ENCODE data around the gene NAV3.

The NAV3 gene

DNA sequence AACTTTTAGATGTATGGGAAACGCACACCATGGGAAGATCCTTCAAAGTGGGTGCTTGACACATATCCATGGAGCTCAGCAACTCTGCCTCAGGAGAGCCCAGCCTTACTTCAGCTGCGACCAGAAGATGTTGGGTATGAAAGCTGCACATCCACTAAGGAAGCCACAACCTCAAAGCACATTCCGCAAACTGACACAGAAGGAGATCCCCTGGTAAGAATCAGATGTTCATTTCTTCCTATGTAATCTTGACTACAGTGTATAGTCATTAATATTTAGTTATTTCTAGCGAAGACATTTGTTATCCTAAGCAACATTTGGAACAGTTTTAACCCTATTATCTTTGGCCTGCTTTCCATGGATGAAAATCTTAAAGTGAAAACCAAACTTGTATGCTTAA lies 374.2 kb downstream of the NAV3 start:
- Histone ChIP-seq H3K36me3 (ENCODE audit: control insufficient read depth, insufficient read depth, low read length) (no peaks in the 10 kb centered on the region), H3K27me3 (ENCODE audit: control insufficient read depth, insufficient read depth, low read length) (no peaks in the 10 kb centered on the region), H3K4me3 (ENCODE audit: low read depth, low read length) (no peak overlapping the region), H3K9ac (ENCODE audit: low read depth, low read length) (no peak overlapping the region), H3K4me1 (ENCODE audit: control insufficient read depth, insufficient read depth, low read length) (peaks cover 8% of the 10 kb centered on the region), H3K9me3 (ENCODE audit: control insufficient read depth, insufficient read depth, low read length) (no peaks in the 10 kb centered on the region)

DNA sequence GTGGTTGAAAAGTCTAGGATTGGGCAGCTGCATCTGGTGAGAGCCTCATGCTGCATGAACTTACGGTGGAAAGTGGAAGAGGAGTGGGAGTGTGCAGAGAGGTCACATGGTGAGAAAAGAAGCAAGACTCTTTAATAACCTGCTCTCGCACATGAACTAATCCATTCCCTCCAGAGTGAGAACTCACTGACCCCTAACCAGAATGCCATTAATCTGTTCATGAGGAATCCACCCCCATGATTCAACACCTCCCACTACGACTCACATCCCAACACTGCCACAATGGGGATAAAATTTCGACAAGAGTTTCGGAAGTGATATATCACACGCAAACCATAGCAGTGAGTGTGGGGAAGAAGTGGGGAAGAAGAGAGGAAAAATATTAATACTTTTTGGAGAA lies 377.4 kb downstream of the NAV3 start:
- Histone ChIP-seq H3K36me3 (ENCODE audit: control insufficient read depth, insufficient read depth, low read length) (no peaks in the 10 kb centered on the region), H3K27me3 (ENCODE audit: control insufficient read depth, insufficient read depth, low read length) (no peaks in the 10 kb centered on the region), H3K9me3 (ENCODE audit: control insufficient read depth, insufficient read depth, low read length) (no peaks in the 10 kb centered on the region), H3K4me1 (ENCODE audit: control insufficient read depth, insufficient read depth, low read length) (peaks cover 8% of the 10 kb centered on the region), H3K4me3 (ENCODE audit: low read depth, low read length) (no peak overlapping the region), H3K9ac (ENCODE audit: low read depth, low read length) (no peak overlapping the region)

DNA sequence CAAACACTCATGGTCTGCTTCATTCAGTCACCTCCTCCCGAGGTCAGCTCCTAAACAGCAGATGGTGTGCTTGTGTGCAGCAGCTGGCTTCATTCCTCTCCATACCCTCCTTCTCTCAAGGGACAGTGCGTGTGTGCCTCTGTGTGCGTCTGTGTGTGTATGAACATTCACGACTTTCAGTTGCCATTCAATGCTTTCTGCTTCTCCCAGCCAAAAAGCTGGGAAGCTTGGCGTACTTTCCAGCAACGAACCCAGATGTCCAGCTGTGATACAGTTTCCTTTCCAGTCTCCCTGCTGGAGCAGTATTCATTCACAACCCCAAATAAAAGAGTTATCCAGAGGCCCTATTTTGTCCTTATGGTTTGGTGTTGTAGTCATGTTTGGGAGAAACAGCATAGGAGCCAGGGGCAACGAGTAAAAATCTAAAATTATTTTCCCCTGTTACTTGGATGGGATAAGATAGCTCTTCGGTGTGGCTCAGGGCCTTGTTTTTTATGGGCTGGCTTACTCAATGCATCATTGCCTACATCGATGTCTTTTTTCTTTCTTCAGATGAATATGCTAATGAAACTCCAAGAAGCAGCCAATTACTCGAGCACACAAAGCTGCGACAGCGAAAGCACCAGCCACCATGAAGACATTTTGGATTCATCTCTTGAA lies 379.3 kb downstream of the NAV3 start:
- no peak overlapping the region for H3K9ac ChIP-seq (ENCODE audit: low read depth, low read length)
- no peaks in the 10 kb centered on the region for H3K36me3 ChIP-seq (ENCODE audit: control insufficient read depth, insufficient read depth, low read length)
- H3K4me1 ChIP-seq (ENCODE audit: control insufficient read depth, insufficient read depth, low read length), result peaks cover 3% of the 10 kb centered on the region
- H3K27me3 ChIP-seq (ENCODE audit: control insufficient read depth, insufficient read depth, low read length), result no peaks in the 10 kb centered on the region
- H3K9me3 ChIP-seq (ENCODE audit: control insufficient read depth, insufficient read depth, low read length), result no peaks in the 10 kb centered on the region
- H3K4me3 ChIP-seq (ENCODE audit: low read depth, low read length), result no peak overlapping the region

GRCh38 chr12:78210506-78210860 lies 379.8 kb downstream of the NAV3 start:
- Histone ChIP-seq H3K4me3 (ENCODE audit: low read depth, low read length) (no peak overlapping the region), H3K9me3 (ENCODE audit: control insufficient read depth, insufficient read depth, low read length) (no peaks in the 10 kb centered on the region), H3K4me1 (ENCODE audit: control insufficient read depth, insufficient read depth, low read length) (peaks cover 3% of the 10 kb centered on the region), H3K27me3 (ENCODE audit: control insufficient read depth, insufficient read depth, low read length) (no peaks in the 10 kb centered on the region), H3K9ac (ENCODE audit: low read depth, low read length) (no peak overlapping the region), H3K36me3 (ENCODE audit: control insufficient read depth, insufficient read depth, low read length) (no peaks in the 10 kb centered on the region)

- H3K4me1 ChIP-seq (ENCODE audit: control insufficient read depth, insufficient read depth, low read length), result peaks cover 3% of the 10 kb centered on the region
- no peaks in the 10 kb centered on the region for H3K9me3 ChIP-seq (ENCODE audit: control insufficient read depth, insufficient read depth, low read length)
- no peak overlapping the region for H3K9ac ChIP-seq (ENCODE audit: low read depth, low read length)
Measured at GRCh38 chr12:78210894-78211302, 380.2 kb downstream of the NAV3 start.

DNA sequence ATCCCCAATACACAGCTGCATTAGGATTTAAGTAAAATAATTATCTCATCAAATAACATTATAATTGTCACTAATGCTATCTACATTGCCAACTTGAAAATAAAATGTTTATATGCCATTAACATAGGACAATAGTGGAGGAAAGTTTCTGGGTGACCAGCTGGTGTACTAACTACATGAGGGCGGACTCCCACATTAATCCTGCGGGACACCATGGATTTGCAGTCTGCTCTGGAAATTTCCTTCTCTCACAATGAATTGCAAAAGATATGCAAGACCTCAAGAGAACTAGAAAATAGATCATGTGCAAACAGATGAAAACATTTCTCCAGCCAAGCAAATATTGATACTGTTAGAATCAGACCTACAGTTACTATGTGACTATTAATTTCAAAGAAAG lies 390.1 kb downstream of the NAV3 start:
- Histone ChIP-seq H3K9ac (ENCODE audit: low read depth, low read length) (no peak overlapping the region), H3K4me1 (ENCODE audit: control insufficient read depth, insufficient read depth, low read length) (peaks cover 6% of the 10 kb centered on the region), H3K4me3 (ENCODE audit: low read depth, low read length) (no peak overlapping the region), H3K36me3 (ENCODE audit: control insufficient read depth, insufficient read depth, low read length) (no peaks in the 10 kb centered on the region), H3K27me3 (ENCODE audit: control insufficient read depth, insufficient read depth, low read length) (no peaks in the 10 kb centered on the region), H3K9me3 (ENCODE audit: control insufficient read depth, insufficient read depth, low read length) (no peaks in the 10 kb centered on the region)

More at GRCh38 chr12:78210894-78211302, 380.2 kb downstream of the NAV3 start:
- no peaks in the 10 kb centered on the region for H3K27me3 ChIP-seq (ENCODE audit: control insufficient read depth, insufficient read depth, low read length)
- no peaks in the 10 kb centered on the region for H3K36me3 ChIP-seq (ENCODE audit: control insufficient read depth, insufficient read depth, low read length)
- no peak overlapping the region for H3K4me3 ChIP-seq (ENCODE audit: low read depth, low read length)

DNA sequence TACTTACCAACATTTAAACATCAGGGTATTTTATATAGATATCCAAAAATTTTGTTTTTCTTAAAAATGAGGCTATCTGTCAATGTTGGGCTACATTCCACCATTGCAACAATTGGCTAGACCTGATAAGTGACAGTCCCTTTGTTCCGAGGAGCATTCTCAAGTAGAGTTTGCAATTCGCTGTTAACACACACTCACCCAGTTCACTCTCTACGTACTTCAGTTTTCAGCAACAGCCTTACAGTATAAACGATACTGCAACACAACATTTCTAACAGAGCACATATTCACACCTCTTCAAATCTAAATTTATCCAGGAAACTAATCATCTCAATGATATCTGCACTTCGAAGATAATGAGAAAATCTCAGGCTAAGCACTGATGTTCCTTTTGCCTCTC lies 393.5 kb downstream of the NAV3 start:
- Histone ChIP-seq H3K36me3 (ENCODE audit: control insufficient read depth, insufficient read depth, low read length) (no peaks in the 10 kb centered on the region), H3K9me3 (ENCODE audit: control insufficient read depth, insufficient read depth, low read length) (no peaks in the 10 kb centered on the region), H3K27me3 (ENCODE audit: control insufficient read depth, insufficient read depth, low read length) (no peaks in the 10 kb centered on the region), H3K9ac (ENCODE audit: low read depth, low read length) (no peak overlapping the region), H3K4me3 (ENCODE audit: low read depth, low read length) (no peak overlapping the region), H3K4me1 (ENCODE audit: control insufficient read depth, insufficient read depth, low read length) (no peaks in the 10 kb centered on the region)

- Histone ChIP-seq H3K4me1 (ENCODE audit: control insufficient read depth, insufficient read depth, low read length) (peaks cover 11% of the 10 kb centered on the region), H3K4me3 (ENCODE audit: low read depth, low read length) (no peak overlapping the region), H3K9me3 (ENCODE audit: control insufficient read depth, insufficient read depth, low read length) (no peaks in the 10 kb centered on the region), H3K27me3 (ENCODE audit: control insufficient read depth, insufficient read depth, low read length) (no peaks in the 10 kb centered on the region), H3K36me3 (ENCODE audit: control insufficient read depth, insufficient read depth, low read length) (no peaks in the 10 kb centered on the region), H3K9ac (ENCODE audit: low read depth, low read length) (no peak overlapping the region)
Measured at GRCh38 chr12:78226763-78227162, 396.1 kb downstream of the NAV3 start.

DNA sequence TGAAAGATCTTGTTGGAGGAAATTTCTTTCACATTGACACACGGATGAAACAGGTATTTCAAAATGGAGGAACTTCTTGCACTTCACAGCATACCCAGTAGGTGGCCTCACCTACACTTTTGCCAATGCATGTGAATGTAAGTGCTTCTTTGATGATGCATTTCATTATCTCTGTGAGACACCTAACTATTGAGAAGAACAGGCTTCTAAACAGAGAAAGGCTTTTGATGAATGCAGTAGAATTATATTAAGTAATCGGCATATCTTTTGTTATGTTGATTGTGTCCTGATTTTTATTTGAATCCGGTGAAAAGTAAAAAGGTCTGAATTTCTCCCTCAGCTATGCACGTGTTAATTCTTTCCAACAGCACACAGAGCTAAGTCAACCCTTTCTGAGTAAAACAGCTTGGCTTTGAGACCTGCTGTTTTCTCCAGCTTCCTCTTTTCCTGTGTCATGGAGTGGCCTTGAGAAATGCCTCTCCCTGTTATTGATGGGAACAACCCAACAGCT lies 399.0 kb downstream of the NAV3 start:
- H3K4me1 ChIP-seq (ENCODE audit: control insufficient read depth, insufficient read depth, low read length), result peaks cover 23% of the 10 kb centered on the region
- no peaks in the 10 kb centered on the region for H3K27me3 ChIP-seq (ENCODE audit: control insufficient read depth, insufficient read depth, low read length)
- no peaks in the 10 kb centered on the region for H3K36me3 ChIP-seq (ENCODE audit: control insufficient read depth, insufficient read depth, low read length)
- no peak overlapping the region for H3K4me3 ChIP-seq (ENCODE audit: low read depth, low read length)
- H3K9ac ChIP-seq (ENCODE audit: low read depth, low read length), result no peak overlapping the region
- no peaks in the 10 kb centered on the region for H3K9me3 ChIP-seq (ENCODE audit: control insufficient read depth, insufficient read depth, low read length)

DNA sequence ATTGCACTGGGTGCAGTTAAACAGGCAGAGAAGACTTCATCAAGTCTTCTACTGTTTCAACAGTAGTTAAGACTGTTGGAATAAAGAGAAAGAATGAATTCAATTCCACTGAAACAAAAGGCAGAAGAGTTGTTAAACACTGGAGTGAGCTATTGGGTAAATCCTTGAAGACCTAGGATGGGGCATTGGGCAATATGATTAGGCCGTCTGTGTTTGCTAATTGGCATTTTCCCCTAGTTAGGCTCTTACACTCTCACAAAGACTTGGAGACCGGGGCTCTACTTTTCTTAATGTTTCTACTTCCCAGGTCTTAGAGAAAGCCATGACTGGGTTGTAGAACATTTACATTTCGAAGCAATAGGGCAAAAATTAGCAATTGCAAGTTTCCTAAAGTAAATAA lies 402.1 kb downstream of the NAV3 start:
- H3K27me3 ChIP-seq (ENCODE audit: control insufficient read depth, insufficient read depth, low read length), result no peaks in the 10 kb centered on the region

GRCh38 chr12:78236264-78236663 lies 405.6 kb downstream of the NAV3 start:
- Histone ChIP-seq H3K9me3 (ENCODE audit: control insufficient read depth, insufficient read depth, low read length) (no peaks in the 10 kb centered on the region), H3K4me1 (ENCODE audit: control insufficient read depth, insufficient read depth, low read length) (peaks cover 12% of the 10 kb centered on the region)

More for the DNA sequence above, 402.1 kb downstream of the NAV3 start:
- Histone ChIP-seq H3K9me3 (ENCODE audit: control insufficient read depth, insufficient read depth, low read length) (no peaks in the 10 kb centered on the region), H3K36me3 (ENCODE audit: control insufficient read depth, insufficient read depth, low read length) (no peaks in the 10 kb centered on the region), H3K4me3 (ENCODE audit: low read depth, low read length) (no peak overlapping the region), H3K4me1 (ENCODE audit: control insufficient read depth, insufficient read depth, low read length) (peaks cover 23% of the 10 kb centered on the region), H3K9ac (ENCODE audit: low read depth, low read length) (no peak overlapping the region)

DNA sequence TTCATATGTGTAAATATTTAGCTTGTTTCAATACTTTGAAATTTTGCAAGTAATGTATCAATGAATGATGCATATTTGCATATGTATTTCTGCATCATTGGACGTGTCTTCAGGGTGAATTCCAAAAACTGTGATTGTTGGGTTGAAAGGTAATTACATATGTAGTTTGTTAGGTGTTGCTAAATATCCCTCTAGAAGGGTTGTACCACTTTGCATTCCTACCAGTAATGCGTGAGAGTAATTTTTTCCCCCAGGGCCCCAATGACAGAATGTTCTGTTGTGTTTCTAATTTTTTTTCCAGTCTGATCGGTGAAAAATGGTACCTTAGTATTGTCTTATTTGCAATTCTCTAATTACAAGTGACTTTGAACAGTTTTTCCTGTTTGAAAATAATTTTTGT lies 408.9 kb downstream of the NAV3 start:
- no peaks in the 10 kb centered on the region for H3K27me3 ChIP-seq (ENCODE audit: control insufficient read depth, insufficient read depth, low read length)
- H3K4me3 ChIP-seq (ENCODE audit: low read depth, low read length), result no peak overlapping the region
- no peaks in the 10 kb centered on the region for H3K9me3 ChIP-seq (ENCODE audit: control insufficient read depth, insufficient read depth, low read length)
- no peak overlapping the region for H3K9ac ChIP-seq (ENCODE audit: low read depth, low read length)
- H3K4me1 ChIP-seq (ENCODE audit: control insufficient read depth, insufficient read depth, low read length), result peaks cover 6% of the 10 kb centered on the region
- H3K36me3 ChIP-seq (ENCODE audit: control insufficient read depth, insufficient read depth, low read length), result no peaks in the 10 kb centered on the region

More at GRCh38 chr12:78236264-78236663, 405.6 kb downstream of the NAV3 start:
- H3K36me3 ChIP-seq (ENCODE audit: control insufficient read depth, insufficient read depth, low read length), result no peaks in the 10 kb centered on the region
- H3K27me3 ChIP-seq (ENCODE audit: control insufficient read depth, insufficient read depth, low read length), result no peaks in the 10 kb centered on the region
- no peak overlapping the region for H3K4me3 ChIP-seq (ENCODE audit: low read depth, low read length)
- H3K9ac ChIP-seq (ENCODE audit: low read depth, low read length), result no peak overlapping the region
